22Rv1 (cell line): ENCODE results near the gene COL25A1.
"Not testable (repeated sequence)": the region's sequence is repeated elsewhere in the genome, so short reads cannot be mapped to it uniquely, and the experiment has no call there.

Experiments
- H3K27ac ChIP-seq: fragments of 450-650 bp; 2 replicates; pipeline ENCODE4 v1.5.1; 2017
- CTCF ChIP-seq: fragments of 450-650 bp; IDR thresholded peaks from 2 replicates; pipeline ENCODE4 v1.5.1; 2017; ENCODE audit warnings: mild to moderate bottlenecking
- ZFX ChIP-seq: fragments of 450-650 bp; IDR thresholded peaks from 2 replicates; pipeline ENCODE4 v1.6.1; 2017; ENCODE audit warnings: antibody characterized with exemption, borderline replicate concordance

Gene COL25A1

GRCh38 chr4:109032671-109033070, 269.8 kb downstream of the COL25A1 start:
- H3K27ac ChIP-seq, result no peak overlapping the region
- TF ChIP-seq ZFX (no peak), CTCF (no peak)

- H3K27ac ChIP-seq, result no peak overlapping the region
- TF ChIP-seq ZFX (no peak), CTCF (no peak)
Measured at GRCh38 chr4:109029987-109030386, 272.5 kb downstream of the COL25A1 start.

GRCh38 chr4:109027016-109027500, 275.4 kb downstream of the COL25A1 start:
- TF ChIP-seq CTCF (no peak), ZFX (no peak)
- no peak overlapping the region for H3K27ac ChIP-seq

- no peak overlapping the region for H3K27ac ChIP-seq
- TF ChIP-seq CTCF (no peak), ZFX (no peak)
Measured at GRCh38 chr4:109026588-109026987, 275.9 kb downstream of the COL25A1 start.

- TF ChIP-seq ZFX (no peak), CTCF (no peak)
Measured at GRCh38 chr4:109025471-109026076, 276.9 kb downstream of the COL25A1 start.

GRCh38 chr4:109022961-109023360, 279.5 kb downstream of the COL25A1 start:
- H3K27ac ChIP-seq, result no peak overlapping the region
- no peak for TF ChIP-seq ZFX
- TF ChIP-seq CTCF, result no peak

More at GRCh38 chr4:109025471-109026076, 276.9 kb downstream of the COL25A1 start:
- H3K27ac ChIP-seq, result no peak overlapping the region

GRCh38 chr4:109021630-109022029, 280.8 kb downstream of the COL25A1 start:
- H3K27ac ChIP-seq, result not testable (repeated sequence)

GRCh38 chr4:109020861-109021260, 281.6 kb downstream of the COL25A1 start:
- no peak overlapping the region for H3K27ac ChIP-seq
- no peak for TF ChIP-seq CTCF
